GM10266 (cell line): ENCODE measurements around the gene VAMP3.
A peak's percentile ranks its signal among the peaks of the same experiment; 100 is the strongest.
"Not testable (repeated sequence)": the region's sequence is repeated elsewhere in the genome, so short reads cannot be mapped to it uniquely, and the experiment has no call there.

Source experiments
- DNase-seq: peaks from one replicate; pipeline ENCODE4 v3.0.0; 2012; ENCODE audit errors: extremely low spot score
- CTCF ChIP-seq: IDR thresholded peaks from 2 replicates; pipeline ENCODE4 v1.5.1; 2012; ENCODE audit warnings: mild to moderate bottlenecking, low read depth; ENCODE audit not compliant: control insufficient read depth, insufficient read depth; ENCODE audit errors: missing control alignments

VAMP3 gene

DNA sequence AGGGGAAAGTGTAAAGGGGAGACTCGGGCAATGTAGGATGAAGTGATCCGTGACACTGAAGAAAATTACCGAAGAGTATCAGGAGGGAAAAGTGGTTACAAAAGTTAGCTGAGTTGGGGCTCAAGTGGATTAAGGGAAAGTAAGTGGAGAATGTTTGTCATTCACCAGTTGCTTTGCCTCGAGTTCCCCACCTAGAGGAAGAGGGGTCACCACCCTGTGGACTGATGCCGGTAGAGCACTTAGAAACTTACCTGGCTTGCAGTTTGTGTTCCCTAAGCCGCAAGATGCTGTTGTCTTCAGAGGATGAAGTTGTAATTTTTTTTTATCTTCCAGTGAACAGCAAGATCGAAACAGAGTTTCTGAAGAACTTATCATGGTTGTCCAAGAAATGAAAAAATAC lies 14.0 kb downstream of the VAMP3 start:
- DNase-seq, result no peak
- no peak for TF ChIP-seq CTCF

GRCh38 chr1:7786795-7787194 lies 15.7 kb downstream of the VAMP3 start:
- no peak for TF ChIP-seq CTCF
- DNase-seq, result no peak

DNA sequence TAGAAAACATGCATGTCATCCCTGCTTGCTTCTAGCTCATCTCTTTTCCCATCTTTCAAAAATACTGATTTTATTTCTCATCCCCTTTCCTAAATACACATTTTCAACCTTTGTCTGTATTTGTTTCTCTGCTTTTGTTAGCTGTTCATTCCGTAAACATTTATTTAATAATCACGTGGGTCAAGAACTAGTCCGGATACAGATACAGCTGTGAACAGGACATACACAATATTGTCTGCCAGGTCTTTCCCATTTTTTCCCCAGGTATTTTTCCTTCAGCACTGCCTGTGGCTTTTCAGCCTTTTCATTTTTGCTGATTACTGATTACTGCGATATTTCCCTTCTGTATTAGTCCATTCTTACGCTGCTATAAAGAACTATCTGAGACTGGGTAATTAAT lies 18.7 kb downstream of the VAMP3 start:
- no peak for DNase-seq

GRCh38 chr1:7791027-7791426 lies 19.9 kb downstream of the VAMP3 start:
- DNase-seq, result not testable (repeated sequence)

More for the DNA sequence above, 18.7 kb downstream of the VAMP3 start:
- no peak for TF ChIP-seq CTCF

DNA sequence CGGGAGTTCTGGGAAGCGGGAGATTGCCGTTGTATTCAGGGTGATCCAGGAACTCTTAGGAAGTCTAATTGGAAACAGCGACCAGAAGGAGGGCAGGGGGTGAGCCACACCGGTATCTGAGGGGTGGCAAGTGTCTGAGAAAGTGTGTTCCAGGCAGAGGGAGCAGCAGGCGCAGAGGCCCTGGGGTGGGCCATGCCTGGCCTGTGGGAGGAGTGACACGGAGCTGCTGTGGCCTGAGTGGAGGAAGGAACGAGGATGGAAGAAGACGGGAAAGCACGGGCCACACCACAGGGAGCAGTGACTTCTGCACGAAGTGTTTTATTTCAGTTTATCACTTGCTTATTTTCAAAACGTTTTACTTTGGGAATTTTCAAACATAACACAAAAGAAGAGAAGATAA lies 24.3 kb downstream of the VAMP3 start:
- DNase-seq, result no peak
- no peak for TF ChIP-seq CTCF

DNA sequence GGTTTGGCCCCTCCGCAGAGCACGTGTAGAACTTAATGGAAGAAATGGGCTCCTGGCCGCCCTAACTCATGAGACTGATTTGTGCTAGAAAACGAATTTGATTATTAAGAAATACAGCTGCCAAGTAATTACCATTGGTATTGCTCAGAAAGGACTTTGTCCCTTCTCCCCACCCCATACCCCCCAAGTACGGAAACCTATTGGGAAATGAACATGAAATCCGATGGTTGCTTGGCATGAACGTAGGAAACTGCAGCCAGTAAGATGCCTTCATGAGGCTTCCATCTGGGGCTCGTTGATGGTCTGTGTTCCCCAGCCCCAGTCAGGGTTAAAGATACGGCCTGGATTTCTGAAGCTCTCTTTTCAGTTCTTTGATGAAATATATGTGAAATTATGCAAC lies 34.4 kb downstream of the VAMP3 start:
- no peak for DNase-seq

DNA sequence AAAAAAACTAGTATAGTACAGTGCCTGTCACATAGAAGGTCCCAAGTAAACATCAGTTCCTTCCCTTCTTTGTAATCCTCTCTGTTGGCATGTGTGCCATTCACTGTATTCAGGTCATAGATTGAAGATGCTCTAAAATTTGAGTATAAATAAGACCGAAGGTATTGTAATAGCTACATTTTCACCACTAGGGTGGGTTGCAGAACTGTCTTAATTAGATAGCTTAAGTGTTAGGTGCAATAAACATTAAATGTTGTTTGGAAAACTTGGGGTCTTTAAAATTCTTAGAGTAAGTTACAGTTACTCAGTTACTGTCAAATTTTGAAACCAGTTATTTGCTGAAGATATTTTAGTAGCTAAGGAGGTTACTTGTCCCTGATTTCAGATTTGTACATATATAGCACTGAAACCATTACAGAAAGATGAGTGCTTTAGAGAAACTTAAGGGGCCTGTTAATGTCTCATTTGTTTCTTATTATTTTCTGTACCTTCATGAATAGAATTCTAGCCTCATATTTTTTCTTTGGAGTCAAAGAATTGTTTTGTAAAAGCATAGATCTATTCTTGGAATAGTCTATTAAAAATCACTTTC lies 37.3 kb downstream of the VAMP3 start:
- peak; percentile 38 for TF ChIP-seq CTCF
- DNase-seq, result no peak

More for the DNA sequence above, 34.4 kb downstream of the VAMP3 start:
- TF ChIP-seq CTCF, result no peak

DNA sequence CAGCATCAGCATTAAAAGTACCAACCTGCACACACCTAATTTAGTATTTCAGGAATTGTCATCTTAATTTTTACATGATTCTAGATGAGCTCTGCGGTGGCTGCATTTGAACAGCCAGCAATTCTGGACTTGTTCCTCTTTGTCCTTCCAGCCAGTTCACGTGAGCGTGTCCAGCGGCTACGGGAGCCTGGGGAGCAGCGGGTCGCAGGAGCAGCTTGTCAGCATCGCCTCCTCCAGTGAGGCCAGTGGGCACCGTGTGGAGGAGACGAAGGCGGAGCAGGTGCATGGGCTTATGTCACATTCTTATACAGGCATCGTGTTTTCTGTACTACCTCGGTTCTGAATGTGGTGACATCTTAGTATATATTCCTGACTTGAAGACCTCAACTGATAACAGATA lies 38.6 kb downstream of the VAMP3 start:
- TF ChIP-seq CTCF, result no peak
- DNase-seq, result no peak
